GM06990 (cell line): ENCODE data around the gene TUFM.
"Not testable (repeated sequence)": the region's sequence is repeated elsewhere in the genome, so short reads cannot be mapped to it uniquely, and the experiment has no call there.

ENCODE experiments used
- DNase-seq: peaks from one replicate; pipeline ENCODE4 v3.0.0-alpha.2; 2011; ENCODE audit not compliant: insufficient read length; ENCODE audit errors: extremely low read depth
- H3K27me3 ChIP-seq: replicated peaks from 2 replicates; pipeline ENCODE4 v1.6.0; 2011; ENCODE audit warnings: low read length; ENCODE audit not compliant: control insufficient read depth, insufficient read depth
- H3K36me3 ChIP-seq: 2 replicates; pipeline ENCODE4 v1.5.1; 2011; ENCODE audit warnings: low read length; ENCODE audit not compliant: control insufficient read depth, insufficient read depth
- H3K4me3 ChIP-seq: replicated peaks from 2 replicates; pipeline ENCODE4 v1.5.1; 2011; ENCODE audit warnings: low read depth, mild to moderate bottlenecking, control low read depth, low read length
- TF ChIP-seq, protein P1 (sequence below): IDR thresholded peaks from 2 replicates; pipeline ENCODE4 v1.5.1; 2011; ENCODE audit warnings: low read length, control low read depth, mild to moderate bottlenecking, inconsistent platforms; ENCODE audit not compliant: insufficient read depth, poor library complexity, severe bottlenecking

TUFM gene

GRCh38 chr16:28823873-28824716, 22.1 kb downstream of the TUFM start:
- H3K27me3 ChIP-seq: no peaks in the 10 kb centered on the region
- peak overlapping the region; percentile 96 for H3K4me3 ChIP-seq
- TF ChIP-seq, protein P1, sequence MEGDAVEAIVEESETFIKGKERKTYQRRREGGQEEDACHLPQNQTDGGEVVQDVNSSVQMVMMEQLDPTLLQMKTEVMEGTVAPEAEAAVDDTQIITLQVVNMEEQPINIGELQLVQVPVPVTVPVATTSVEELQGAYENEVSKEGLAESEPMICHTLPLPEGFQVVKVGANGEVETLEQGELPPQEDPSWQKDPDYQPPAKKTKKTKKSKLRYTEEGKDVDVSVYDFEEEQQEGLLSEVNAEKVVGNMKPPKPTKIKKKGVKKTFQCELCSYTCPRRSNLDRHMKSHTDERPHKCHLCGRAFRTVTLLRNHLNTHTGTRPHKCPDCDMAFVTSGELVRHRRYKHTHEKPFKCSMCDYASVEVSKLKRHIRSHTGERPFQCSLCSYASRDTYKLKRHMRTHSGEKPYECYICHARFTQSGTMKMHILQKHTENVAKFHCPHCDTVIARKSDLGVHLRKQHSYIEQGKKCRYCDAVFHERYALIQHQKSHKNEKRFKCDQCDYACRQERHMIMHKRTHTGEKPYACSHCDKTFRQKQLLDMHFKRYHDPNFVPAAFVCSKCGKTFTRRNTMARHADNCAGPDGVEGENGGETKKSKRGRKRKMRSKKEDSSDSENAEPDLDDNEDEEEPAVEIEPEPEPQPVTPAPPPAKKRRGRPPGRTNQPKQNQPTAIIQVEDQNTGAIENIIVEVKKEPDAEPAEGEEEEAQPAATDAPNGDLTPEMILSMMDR: peak; percentile 13
- peaks cover 17% of the 10 kb centered on the region for H3K36me3 ChIP-seq
- DNase-seq: peak; percentile 98

DNA sequence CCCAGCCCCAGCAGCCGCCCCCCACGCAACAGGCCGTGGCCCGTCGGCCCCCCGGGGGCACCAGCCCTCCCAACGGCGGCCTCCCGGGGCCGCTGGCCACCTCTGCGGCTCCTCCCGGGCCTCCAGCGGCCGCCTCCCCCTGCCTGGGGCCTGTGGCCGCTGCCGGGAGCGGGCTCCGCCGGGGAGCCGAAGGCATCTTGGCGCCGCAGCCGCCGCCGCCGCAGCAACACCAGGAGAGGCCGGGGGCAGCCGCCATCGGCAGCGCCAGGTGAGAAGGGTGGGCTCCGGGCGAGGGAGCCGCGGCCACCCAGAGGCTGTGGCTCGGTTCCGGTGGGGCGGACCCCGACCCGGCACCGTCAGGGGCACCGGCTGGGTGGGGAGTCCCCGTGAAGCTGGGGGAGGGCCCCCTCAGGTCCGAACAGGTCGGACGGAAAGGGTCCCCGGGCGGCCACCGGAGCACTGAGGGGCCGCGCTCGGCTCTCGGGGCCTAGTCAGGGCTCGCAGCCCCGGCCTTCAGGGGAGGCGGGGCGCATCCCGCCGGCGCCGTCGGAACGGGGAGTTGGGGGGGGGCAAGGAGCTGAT, 22.8 kb downstream of the TUFM start:
- Histone ChIP-seq H3K27me3 (no peaks in the 10 kb centered on the region), H3K36me3 (peaks cover 15% of the 10 kb centered on the region), H3K4me3 (peak overlapping the region; percentile 96)
- DNase-seq: no peak
- TF ChIP-seq, protein P1: no peak

DNA sequence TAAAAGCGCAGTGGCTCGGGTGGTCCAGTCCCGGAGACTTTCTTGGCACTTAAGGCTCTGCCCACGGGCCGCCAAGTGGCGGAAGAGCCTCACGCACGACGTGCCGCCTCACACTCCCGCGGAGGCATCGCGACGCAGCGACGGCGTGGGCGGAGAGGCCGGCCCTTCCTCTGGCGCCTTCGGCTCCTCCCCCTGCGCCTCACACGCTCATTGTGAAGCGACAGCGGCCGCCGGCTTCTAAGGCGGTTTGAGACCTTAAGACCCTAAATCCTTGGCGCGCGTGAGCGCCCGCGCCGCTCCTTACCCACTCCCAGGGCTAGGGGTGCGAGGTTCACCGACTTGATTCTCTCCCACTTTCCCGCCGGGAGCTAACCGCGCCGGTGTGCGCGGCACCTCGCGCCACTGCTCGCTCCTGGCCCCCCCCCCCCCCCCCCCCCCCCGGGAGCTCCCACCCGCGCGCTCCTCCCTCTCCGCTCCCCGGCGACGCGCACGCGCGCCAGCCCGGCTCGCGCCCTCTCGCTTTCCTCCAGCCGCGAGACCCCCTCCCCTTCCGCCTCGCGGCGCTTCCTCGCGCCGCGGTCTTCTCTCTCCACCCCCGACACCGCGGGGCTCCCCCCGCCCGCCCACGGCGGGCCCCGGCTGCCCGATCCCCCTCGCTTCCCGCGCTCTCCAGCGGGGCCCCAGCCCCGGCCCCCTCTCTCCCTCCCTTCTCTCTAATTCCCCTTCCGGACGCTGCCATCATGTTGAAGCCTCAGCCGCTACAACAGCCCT, 23.4 kb downstream of the TUFM start, which contains the start of gene ATXN2L:
Gene ATXN2L, plus strand, starts transcription at position 480 of the 771 bp plus-strand sequence. Its CDS starts 261 bp downstream, at position 741.
- DNase-seq: peak; percentile 99
- Histone ChIP-seq H3K36me3 (peaks cover 13% of the 10 kb centered on the region), H3K4me3 (peak within 1 kb of the TSS; percentile 96), H3K27me3 (no peaks in the 10 kb centered on the region)
- TF ChIP-seq, protein P1: no peak

DNA sequence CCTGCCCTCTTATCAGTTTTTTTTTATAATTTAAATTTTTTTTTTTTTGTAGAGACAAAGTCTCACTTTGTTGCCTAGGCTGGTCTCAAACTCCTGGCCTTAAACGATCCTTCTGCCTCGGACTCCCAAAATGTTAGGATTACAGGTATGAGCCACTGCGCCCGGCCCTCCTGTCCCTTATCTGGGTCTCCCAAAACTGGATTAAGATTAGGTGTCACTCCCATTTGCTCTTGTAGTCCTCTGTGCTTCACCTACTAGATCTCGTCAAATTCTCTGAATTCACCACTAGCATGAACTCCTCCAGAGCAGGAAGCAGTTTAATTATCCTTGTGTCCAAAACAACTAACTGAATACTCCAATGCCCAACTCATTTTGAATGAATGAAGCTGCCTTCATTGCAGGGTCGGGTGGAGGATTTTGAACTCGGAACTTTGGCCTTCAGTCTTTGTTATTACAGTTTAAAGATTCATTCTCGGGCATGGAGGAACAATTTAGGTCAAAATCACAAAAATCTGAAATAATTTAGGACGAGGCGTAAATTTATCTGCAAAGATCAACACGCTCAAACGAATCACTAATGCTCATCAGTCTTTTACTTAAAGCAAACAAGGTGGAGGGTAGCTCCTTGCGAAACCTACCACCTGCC, 24.2 kb downstream of the TUFM start:
- DNase-seq: no peak
- Histone ChIP-seq H3K4me3 (peak overlapping the region; percentile 96), H3K27me3 (no peaks in the 10 kb centered on the region), H3K36me3 (peaks cover 10% of the 10 kb centered on the region)
- TF ChIP-seq, protein P1: no peak

- H3K27me3 ChIP-seq, DNase-seq, H3K36me3 ChIP-seq, H3K4me3 ChIP-seq: not testable (repeated sequence)
Observed at GRCh38 chr16:28820546-28820945, 25.6 kb downstream of the TUFM start.
